Upper lobe of left lung (tissue), 6 donors: ENCODE measurements around the gene KDSR. TPM values are rescaled to one million over a fixed set of nuclear protein-coding genes. Genes with fewer than 3 reads are reported as not detected.

Source experiments
- ATAC-seq, 2 donors: fragments of 200-7000 bp; cut with Tn5 transposase; one replicate each; pipeline ENCODE4 v1.9.1; 2022; ENCODE audit warnings: mild to moderate bottlenecking in 2 of 2, moderate library complexity in 2 of 2; ENCODE audit not compliant: low FRiP score in 2 of 2
- DNase-seq, 2 donors: peaks; one replicate each; pipeline ENCODE4 v3.0.0-alpha.2; 2019 to 2020
- H3K27ac ChIP-seq, 4 donors: fragments of 200-600 bp; sonication (generic); one replicate each; pipeline ENCODE4 v1.5.1; 2016 to 2019
- H3K27me3 ChIP-seq, 4 donors: fragments of 200-600 bp; sonication (generic); one replicate each; pipeline ENCODE4 v1.5.1; 2017 to 2019
- H3K36me3 ChIP-seq, 4 donors: fragments of 200-600 bp; sonication (generic); one replicate each; pipeline ENCODE4 v1.5.1; 2016 to 2019
- H3K4me1 ChIP-seq, 4 donors: fragments of 200-600 bp; sonication (generic); one replicate each; pipeline ENCODE4 v1.5.1; 2018 to 2019
- H3K4me3 ChIP-seq, 4 donors: fragments of 200-600 bp; sonication (generic); one replicate each; pipeline ENCODE4 v1.5.1; 2017 to 2019; ENCODE audit warnings: mild to moderate bottlenecking in 2 of 4, moderate library complexity in 1 of 4
- H3K9me3 ChIP-seq, 4 donors: fragments of 200-600 bp; sonication (generic); one replicate each; pipeline ENCODE4 v1.5.1; 2018 to 2019
- CTCF ChIP-seq, 6 experiments: fragments of 450-650 bp in 4 of 6; fragments of 200-600 bp in 2 of 6; sonication (generic) in 2 of 6; IDR thresholded peaks; one replicate each; pipeline ENCODE4 v1.5.1; 2016 to 2019; ENCODE audit warnings: antibody characterized with exemption in 6 of 6
- EP300 ChIP-seq, 4 donors: sonication (generic); formaldehyde crosslinking; IDR thresholded peaks; one replicate each; pipeline ENCODE4 v1.5.1; 2017; ENCODE audit warnings: antibody characterized with exemption in 4 of 4, control low read depth in 2 of 4
- POLR2A ChIP-seq, 4 donors: fragments of 450-650 bp; IDR thresholded peaks; one replicate each; pipeline ENCODE4 v1.5.1; 2016 to 2017; ENCODE audit warnings: antibody characterized with exemption in 4 of 4, mild to moderate bottlenecking in 2 of 4
- POLR2AphosphoS5 ChIP-seq, 2 donors: sonication (generic); formaldehyde crosslinking; IDR thresholded peaks; one replicate each; pipeline ENCODE4 v1.5.1; 2017; ENCODE audit warnings: antibody characterized with exemption in 2 of 2
- WGBS, 2 donors: methylation state at CpG; one replicate each; pipeline ENCODE4 v1.1.5; 2017 to 2018; 5-methylcytosine and 5-hydroxymethylcytosine counted together
- total RNA-seq, 6 donors: library from RNA; depleted of rRNA in 4 of 6; stranded (reverse); fragments of >200 nt in 4 of 6; gene quantifications; one replicate each; pipeline versions ENCODE4 v1.1.0 to v1.2.1, GENCODE V29; 2016 to 2021
- donor health status: DM: no; HTN: no; CAD: no; lungs with moderate emphysema.
- donor health status: DM: no; HTN: yes; CAD: no; lungs with severe emphysema.

Gene KDSR
- total RNA-seq: 10 to 100 TPM; 26.2 to 68.8 (median 45.2) TPM

GRCh38 chr18:63367053-63367953 is at the start of gene KDSR:
Gene KDSR, minus strand, starts transcription at chr18:63367206. Its CDS starts 88 bp downstream, at chr18:63367118.
- TF ChIP-seq EP300 (IDR thresholded peaks at IDR 0.05) (no peak), POLR2AphosphoS5 (IDR thresholded peaks at IDR 0.05) (peak; percentile 75 to 82), CTCF (IDR thresholded peaks at IDR 0.05) (peak in 2 of 6 experiments; percentile 1 to 7), POLR2A (IDR thresholded peaks at IDR 0.05) (peak; percentile 27 to 94 (median 84))
- H3K27ac ChIP-seq: peak within 1 kb of the TSS; percentile 96 to 99 (median 98)
- H3K36me3 ChIP-seq: peaks cover 0 to 3% (median under 1%) of the 10 kb centered on the region in 4 donors
- no peaks in the 10 kb centered on the region for H3K27me3 ChIP-seq
- WGBS, 2 donors: 0 to 1% methylated on average over 6 to 15 of the region's 90 CpGs
- DNase-seq (peak; percentile 97 to 99), ATAC-seq (peak; percentile 98 to 99)
- H3K4me3 ChIP-seq: peak within 1 kb of the TSS; percentile 77 to 99 (median 88)
- no peaks in the 10 kb centered on the region for H3K9me3 ChIP-seq
- peaks cover 17 to 23% (median 18%) of the 10 kb centered on the region in 4 donors for H3K4me1 ChIP-seq

GRCh38 chr18:63412953-63413352 is 45.9 kb upstream of the KDSR start:
- ATAC-seq: no peak
- no peaks in the 10 kb centered on the region for H3K27me3 ChIP-seq
- no peak for TF ChIP-seq CTCF (IDR thresholded peaks at IDR 0.05)
- no peak for TF ChIP-seq EP300 (IDR thresholded peaks at IDR 0.05)
- TF ChIP-seq POLR2AphosphoS5 (IDR thresholded peaks at IDR 0.05): no peak
- no peak for TF ChIP-seq POLR2A (IDR thresholded peaks at IDR 0.05)
- DNase-seq: no peak
- H3K27ac ChIP-seq: no peak overlapping the region
- H3K4me1 ChIP-seq: no peaks in the 10 kb centered on the region
- WGBS, 2 donors: 73% methylated on average over 4 of the region's 4 CpGs
- no peaks in the 10 kb centered on the region for H3K9me3 ChIP-seq
- H3K4me3 ChIP-seq: no peak overlapping the region
- H3K36me3 ChIP-seq: peaks cover 11 to 72% (median 38%) of the 10 kb centered on the region in 4 donors

- Histone ChIP-seq H3K4me3 (no peak overlapping the region), H3K36me3 (peaks cover 11 to 83% (median 38%) of the 10 kb centered on the region in 4 donors), H3K9me3 (no peaks in the 10 kb centered on the region), H3K27ac (no peak overlapping the region), H3K27me3 (no peaks in the 10 kb centered on the region), H3K4me1 (peaks cover 0 to 3% (median 0%) of the 10 kb centered on the region in 4 donors)
- WGBS, 2 donors: 92 to 93% methylated on average over 4 of the region's 4 CpGs
- DNase-seq (no peak), ATAC-seq (no peak)
- TF ChIP-seq POLR2AphosphoS5 (IDR thresholded peaks at IDR 0.05) (no peak), CTCF (IDR thresholded peaks at IDR 0.05) (no peak), POLR2A (IDR thresholded peaks at IDR 0.05) (no peak), EP300 (IDR thresholded peaks at IDR 0.05) (no peak)
These were observed 43.8 kb upstream of the KDSR start for GRCh38 chr18:63410792-63411191.

GRCh38 chr18:63409301-63409700 is 42.3 kb upstream of the KDSR start:
- 60 to 65% methylated on average over 5 of the region's 5 CpGs for WGBS, 2 donors
- DNase-seq: no peak
- Histone ChIP-seq H3K36me3 (peaks cover 11 to 83% (median 31%) of the 10 kb centered on the region in 4 donors), H3K4me1 (peaks cover 0 to 3% (median 0%) of the 10 kb centered on the region in 4 donors), H3K9me3 (no peaks in the 10 kb centered on the region), H3K4me3 (no peak overlapping the region), H3K27ac (no peak overlapping the region), H3K27me3 (no peaks in the 10 kb centered on the region)
- TF ChIP-seq EP300 (IDR thresholded peaks at IDR 0.05) (no peak), POLR2AphosphoS5 (IDR thresholded peaks at IDR 0.05) (no peak), CTCF (IDR thresholded peaks at IDR 0.05) (no peak), POLR2A (IDR thresholded peaks at IDR 0.05) (no peak)
- ATAC-seq: no peak
